Mesendoderm (in vitro differentiated cells): ENCODE data around the gene RNF214.

Experiments
- DNase-seq: peaks from one replicate; pipeline ENCODE4 v3.0.0; 2013
- H2AK5ac ChIP-seq: 2 replicates; pipeline ENCODE4 v1.6.1; 2013; ENCODE audit warnings: low read length, inconsistent platforms
- H2BK120ac ChIP-seq: 2 replicates; pipeline ENCODE4 v1.6.1; 2013; ENCODE audit warnings: low read depth, mild to moderate bottlenecking, low read length, moderate library complexity, mixed read lengths
- H2BK15ac ChIP-seq: replicated peaks from 2 replicates; pipeline ENCODE4 v1.6.1; 2013; ENCODE audit warnings: low read depth, mild to moderate bottlenecking, moderate library complexity
- H2BK5ac ChIP-seq: 2 replicates; pipeline ENCODE4 v1.6.1; 2013; ENCODE audit warnings: low read length, inconsistent platforms
- H3K18ac ChIP-seq: 2 replicates; pipeline ENCODE4 v1.6.1; 2013; ENCODE audit warnings: mild to moderate bottlenecking, low read length, mixed read lengths
- H3K23ac ChIP-seq: one replicate; pipeline ENCODE4 v1.6.1; 2013; ENCODE audit warnings: low read length
- H3K27ac ChIP-seq: 2 replicates; pipeline ENCODE4 v1.5.1; 2013; ENCODE audit warnings: low read depth, mild to moderate bottlenecking, inconsistent platforms, low read length, moderate library complexity
- H3K27me3 ChIP-seq: 2 replicates; pipeline ENCODE4 v1.6.1; 2013; ENCODE audit warnings: low read length, control low read depth, mild to moderate bottlenecking, inconsistent platforms; ENCODE audit not compliant: insufficient read depth, poor library complexity
- H3K36me3 ChIP-seq: 2 replicates; pipeline ENCODE4 v1.6.1; 2013; ENCODE audit warnings: low read length, inconsistent platforms; ENCODE audit not compliant: control insufficient read depth, insufficient read depth
- H3K4ac ChIP-seq: one replicate; pipeline ENCODE4 v1.6.1; 2013; ENCODE audit warnings: low read depth, mild to moderate bottlenecking, low read length, moderate library complexity
- H3K4me1 ChIP-seq: 2 replicates; pipeline ENCODE4 v1.6.1; 2013; ENCODE audit warnings: low read depth, low read length, inconsistent platforms; ENCODE audit not compliant: control insufficient read depth
- H3K4me2 ChIP-seq: 2 replicates; pipeline ENCODE4 v1.6.1; 2013; ENCODE audit warnings: low read length
- H3K4me3 ChIP-seq: 2 replicates; pipeline ENCODE4 v1.5.1; 2013; ENCODE audit warnings: mild to moderate bottlenecking, low read length
- H3K56ac ChIP-seq: one replicate; pipeline ENCODE4 v1.6.1; 2013; ENCODE audit warnings: low read length
- H3K79me1 ChIP-seq: 2 replicates; pipeline ENCODE4 v1.6.1; 2013; ENCODE audit warnings: low read length, inconsistent platforms
- H3K79me2 ChIP-seq: 2 replicates; pipeline ENCODE4 v1.6.1; 2013; ENCODE audit warnings: mild to moderate bottlenecking, low read length; ENCODE audit not compliant: control insufficient read depth, insufficient read depth
- H3K9ac ChIP-seq: 2 replicates; pipeline ENCODE4 v1.6.1; 2013; ENCODE audit warnings: low read length, inconsistent platforms
- H4K5ac ChIP-seq: one replicate; pipeline ENCODE4 v1.6.1; 2013; ENCODE audit warnings: low read length
- H4K8ac ChIP-seq: one replicate; pipeline ENCODE4 v1.6.1; 2013; ENCODE audit warnings: low read depth, mild to moderate bottlenecking, control low read depth, low read length, moderate library complexity
- WGBS: extraction: QIAGEN DNeasy Blood & Tissue Kit; methylation state at CpG from one replicate; pipeline ENCODE4 v1.1.7; 2013; ENCODE audit warnings: low lambda C conversion rate, missing lambda C conversion rate; ENCODE audit not compliant: insufficient coverage; ENCODE audit errors: extremely low coverage; 5-methylcytosine and 5-hydroxymethylcytosine counted together

Gene RNF214

DNA sequence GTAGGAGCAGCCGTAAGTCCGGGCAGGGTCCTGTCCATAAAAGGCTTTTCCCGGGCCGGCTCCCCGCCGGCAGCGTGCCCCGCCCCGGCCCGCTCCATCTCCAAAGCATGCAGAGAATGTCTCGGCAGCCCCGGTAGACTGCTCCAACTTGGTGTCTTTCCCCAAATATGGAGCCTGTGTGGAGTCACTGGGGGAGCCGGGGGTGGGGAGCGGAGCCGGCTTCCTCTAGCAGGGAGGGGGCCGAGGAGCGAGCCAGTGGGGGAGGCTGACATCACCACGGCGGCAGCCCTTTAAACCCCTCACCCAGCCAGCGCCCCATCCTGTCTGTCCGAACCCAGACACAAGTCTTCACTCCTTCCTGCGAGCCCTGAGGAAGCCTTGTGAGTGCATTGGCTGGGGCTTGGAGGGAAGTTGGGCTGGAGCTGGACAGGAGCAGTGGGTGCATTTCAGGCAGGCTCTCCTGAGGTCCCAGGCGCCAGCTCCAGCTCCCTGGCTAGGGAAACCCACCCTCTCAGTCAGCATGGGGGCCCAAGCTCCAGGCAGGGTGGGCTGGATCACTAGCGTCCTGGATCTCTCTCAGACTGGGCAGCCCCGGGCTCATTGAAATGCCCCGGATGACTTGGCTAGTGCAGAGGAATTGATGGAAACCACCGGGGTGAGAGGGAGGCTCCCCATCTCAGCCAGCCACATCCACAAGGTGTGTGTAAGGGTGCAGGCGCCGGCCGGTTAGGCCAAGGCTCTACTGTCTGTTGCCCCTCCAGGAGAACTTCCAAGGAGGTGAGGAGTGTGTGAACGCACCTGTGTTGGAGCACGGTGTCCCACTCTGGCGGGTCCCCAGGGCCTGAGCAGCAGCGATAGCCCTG lies 33.2 kb upstream of the RNF214 start, which contains the start of gene TAGLN:
Gene TAGLN, plus strand, starts transcription at position 318 of the 863 bp plus-strand sequence. CDS start 3,644 bp downstream, outside the sequence.
- Histone ChIP-seq H3K79me2 (peaks cover 45% of the 10 kb centered on the region), H3K36me3 (no peaks in the 10 kb centered on the region), H2BK15ac (no peak within 1 kb of the TSS), H3K9ac (peak within 1 kb of the TSS; percentile 63), H2BK120ac (peak within 1 kb of the TSS; percentile 23), H3K4ac (peak within 1 kb of the TSS; percentile 84), H3K23ac (peak within 1 kb of the TSS; percentile 33), H3K27ac (peak within 1 kb of the TSS; percentile 88), H3K4me3 (peak within 1 kb of the TSS; percentile 32), H4K8ac (no peak within 1 kb of the TSS), H3K4me2 (peak within 1 kb of the TSS; percentile 49), H2BK5ac (peak within 1 kb of the TSS; percentile 91), H3K18ac (peak within 1 kb of the TSS; percentile 43), H3K56ac (peak within 1 kb of the TSS; percentile 84), H2AK5ac (peak within 1 kb of the TSS; percentile 79), H4K5ac (no peak within 1 kb of the TSS), H3K4me1 (peaks cover 14% of the 10 kb centered on the region), H3K27me3 (no peaks in the 10 kb centered on the region), H3K79me1 (peaks cover 3% of the 10 kb centered on the region)
- DNase-seq = peak; percentile 99
- no CpG with 5 or more reads among the region's 34 CpGs for WGBS

DNA sequence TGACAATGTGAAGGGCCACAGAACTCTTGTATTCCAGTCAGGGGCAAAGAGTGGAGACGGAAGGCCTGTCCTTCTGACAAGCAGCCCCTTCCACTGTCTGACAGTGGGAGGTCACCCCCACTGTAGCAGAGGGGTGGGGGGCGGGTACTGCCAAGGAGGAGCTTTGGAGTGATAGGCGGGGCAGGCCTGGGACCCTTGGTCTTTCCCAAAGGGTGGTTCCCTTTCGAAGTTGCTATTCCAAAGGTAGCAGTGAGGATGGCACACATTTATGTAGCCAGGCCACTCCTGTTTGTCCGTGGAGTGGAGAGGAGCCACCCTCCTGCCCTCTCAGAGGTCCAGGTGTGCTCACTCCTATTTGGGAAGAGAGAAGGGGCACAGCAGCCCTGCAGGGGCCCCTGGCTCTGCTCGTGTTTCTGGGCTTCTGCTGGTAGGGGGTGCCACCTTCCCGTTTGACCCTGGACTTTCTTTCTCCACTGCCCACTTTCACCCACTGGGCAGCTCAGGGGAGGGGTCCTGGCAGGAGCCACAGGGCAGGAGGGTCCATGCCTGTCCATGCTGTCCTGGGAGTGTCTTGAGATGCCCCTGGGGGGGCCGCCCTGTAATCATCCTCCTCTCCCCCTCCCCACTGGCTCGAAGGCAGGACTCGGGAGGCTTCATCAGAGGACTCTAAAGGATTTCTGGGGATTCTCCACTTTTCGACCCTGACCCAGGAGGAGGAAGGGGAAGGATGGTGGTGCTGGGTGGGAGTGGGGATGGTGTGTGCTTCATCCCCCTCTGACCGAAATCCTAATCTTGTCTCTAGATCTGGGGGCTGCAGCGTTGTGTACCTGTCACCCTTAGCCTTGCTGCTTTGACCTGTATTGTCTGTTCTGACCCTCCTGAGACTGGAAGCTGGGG lies 32.3 kb upstream of the RNF214 start:
- Histone ChIP-seq H4K5ac (no peak overlapping the region), H2BK120ac (peak overlapping the region; percentile 23), H3K4me3 (peak overlapping the region; percentile 32), H3K36me3 (peaks cover 2% of the 10 kb centered on the region), H3K4me1 (peaks cover 14% of the 10 kb centered on the region), H3K4ac (peak overlapping the region; percentile 25), H2BK5ac (no peak overlapping the region), H3K9ac (peak overlapping the region; percentile 63), H3K27me3 (no peaks in the 10 kb centered on the region), H2AK5ac (peak overlapping the region; percentile 38), H3K79me2 (peaks cover 45% of the 10 kb centered on the region), H3K23ac (no peak overlapping the region), H2BK15ac (no peak overlapping the region), H3K4me2 (peak overlapping the region; percentile 49), H3K56ac (peak overlapping the region; percentile 78), H3K79me1 (peaks cover 3% of the 10 kb centered on the region), H3K27ac (peak overlapping the region; percentile 82), H4K8ac (no peak overlapping the region), H3K18ac (peak overlapping the region; percentile 43)
- peak; percentile 25 for DNase-seq
- no CpG with 5 or more reads among the region's 13 CpGs for WGBS

DNA sequence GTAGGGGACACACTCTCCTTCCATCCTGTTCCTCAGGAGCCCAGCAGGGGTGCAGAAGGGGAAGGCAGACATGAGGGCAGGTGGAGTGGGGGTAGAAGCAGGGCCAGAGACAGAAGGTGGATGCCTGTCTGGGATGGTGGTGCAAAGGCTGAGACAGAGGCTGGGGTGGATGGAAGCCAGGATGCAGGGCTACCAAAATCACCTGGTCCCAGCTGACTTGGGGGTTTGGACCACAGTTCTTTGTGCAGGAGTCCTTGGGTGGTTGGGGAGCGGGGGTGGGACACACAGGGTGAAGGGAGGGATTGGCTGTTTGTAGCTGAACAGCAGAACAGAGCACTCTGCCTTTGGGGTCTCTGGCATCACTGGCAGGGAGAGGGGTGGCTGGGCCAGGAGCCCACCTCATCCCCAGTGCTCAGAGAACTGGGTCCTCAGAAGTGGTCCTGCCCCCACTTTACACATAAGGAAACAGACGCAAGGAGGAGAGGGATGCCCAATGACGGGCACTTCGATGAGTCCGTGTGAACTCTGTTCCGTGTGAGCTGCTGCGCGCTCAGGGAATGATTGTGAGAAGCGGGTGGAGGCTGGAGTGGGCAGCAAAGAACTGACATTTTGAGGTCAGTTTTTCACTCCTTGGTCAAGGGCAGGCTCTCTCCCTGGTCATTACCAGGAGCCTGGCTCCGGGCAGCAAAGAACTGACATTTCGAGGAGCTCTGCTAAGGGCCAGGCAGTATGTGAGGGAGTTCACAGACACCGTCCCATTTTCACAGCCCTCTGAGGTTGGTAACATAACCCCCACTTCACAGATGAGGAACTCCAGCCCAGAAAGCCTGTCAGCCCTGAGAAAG lies 31.4 kb upstream of the RNF214 start:
- Histone ChIP-seq H3K4me2 (peak overlapping the region; percentile 49), H3K4me3 (peak overlapping the region; percentile 32), H2BK5ac (no peak overlapping the region), H3K27me3 (no peaks in the 10 kb centered on the region), H3K79me1 (peaks cover 3% of the 10 kb centered on the region), H3K79me2 (peaks cover 45% of the 10 kb centered on the region), H4K8ac (no peak overlapping the region), H3K18ac (peak overlapping the region; percentile 13), H3K9ac (peak overlapping the region; percentile 63), H2BK120ac (no peak overlapping the region), H3K23ac (no peak overlapping the region), H3K56ac (peak overlapping the region; percentile 78), H3K4me1 (peaks cover 14% of the 10 kb centered on the region), H3K36me3 (peaks cover 2% of the 10 kb centered on the region), H2AK5ac (no peak overlapping the region), H3K4ac (no peak overlapping the region), H3K27ac (no peak overlapping the region), H4K5ac (no peak overlapping the region), H2BK15ac (no peak overlapping the region)
- peak; percentile 41 for DNase-seq
- WGBS = no CpG with 5 or more reads among the region's 12 CpGs

DNA sequence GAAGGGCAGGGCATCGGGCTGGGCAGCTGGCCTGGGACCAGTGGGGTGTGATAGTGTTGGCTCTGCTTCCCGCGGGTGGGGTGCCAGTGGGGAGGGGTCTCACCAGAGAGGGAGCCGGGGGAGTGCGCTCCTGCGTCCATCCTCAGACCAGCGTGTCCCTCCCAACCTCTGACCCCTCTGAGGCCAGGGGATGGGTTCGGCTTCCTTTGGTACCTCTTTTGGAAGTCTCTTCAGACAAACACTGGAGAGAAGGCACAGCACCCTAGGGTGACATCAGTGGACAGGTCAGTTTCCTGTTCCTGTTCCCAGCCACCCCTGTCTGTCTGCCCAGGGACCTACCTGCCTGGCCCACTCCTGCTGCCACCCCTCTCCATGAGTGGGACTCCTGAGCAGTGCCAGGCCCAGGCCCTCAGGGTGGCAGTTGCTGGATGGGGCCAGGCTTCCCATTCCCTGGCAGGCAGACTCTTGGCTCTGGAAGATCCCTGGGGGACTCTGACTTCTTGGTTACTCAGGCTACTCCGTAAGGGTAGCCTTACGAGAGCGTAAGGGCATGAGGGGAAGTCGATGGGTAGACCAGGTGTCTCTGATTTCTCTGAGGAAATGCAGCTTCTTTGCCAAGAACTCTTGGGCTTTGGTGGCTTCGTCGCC lies 30.7 kb upstream of the RNF214 start:
- Histone ChIP-seq H3K4me1 (peaks cover 14% of the 10 kb centered on the region), H4K5ac (no peak overlapping the region), H2BK120ac (no peak overlapping the region), H3K4me3 (no peak overlapping the region), H3K27me3 (no peaks in the 10 kb centered on the region), H3K56ac (peak overlapping the region; percentile 78), H3K4me2 (no peak overlapping the region), H2BK5ac (no peak overlapping the region), H3K79me1 (peaks cover 3% of the 10 kb centered on the region), H3K9ac (peak overlapping the region; percentile 63), H3K23ac (no peak overlapping the region), H3K4ac (no peak overlapping the region), H3K27ac (no peak overlapping the region), H4K8ac (no peak overlapping the region), H2BK15ac (no peak overlapping the region), H3K36me3 (peaks cover 2% of the 10 kb centered on the region), H3K79me2 (peaks cover 45% of the 10 kb centered on the region), H3K18ac (no peak overlapping the region), H2AK5ac (no peak overlapping the region)
- WGBS = no CpG with 5 or more reads among the region's 14 CpGs
- peak; percentile 31 for DNase-seq
